Measurements from ENCODE around the gene TMOD4. TPM values are rescaled to one million over a fixed set of nuclear protein-coding genes. Genes with fewer than 3 reads are reported as not detected.
A peak's percentile ranks its signal among the peaks of the same experiment; 100 is the strongest.

The TMOD4 gene
- total and polyA plus RNA-seq, 9 of the 15 experiments (the other 6 are each of a cell fraction or from before 2014, with no cell fraction given): 0.18 to 1.8 (median 1.1) TPM; not detected in 1

- TF ChIP-seq ZNF407 (IDR thresholded peaks at IDR 0.05; ENCODE audit: low read depth) (peak; percentile 91), BMI1 (IDR thresholded peaks at IDR 0.05; ENCODE audit: low read length) (no peak), E2F6 (IDR thresholded peaks at IDR 0.05; ENCODE audit: borderline replicate concordance in 1 of 2, extremely low read depth in 1 of 2, insufficient read depth in 1 of 2, insufficient read length in 1 of 2, low read depth in 1 of 2, low read length in 1 of 2, poor library complexity in 1 of 2, severe bottlenecking in 1 of 2) (peak; percentile 77 to 81), ARHGAP35 (IDR thresholded peaks at IDR 0.05; ENCODE audit: partially characterized antibody) (no peak), MAFG (tag; conservative IDR thresholded peaks at IDR 0.05) (no peak), ZNF324 (CRISPR knock-in tag; IDR thresholded peaks at IDR 0.05) (no peak), PHF8 (IDR thresholded peaks at IDR 0.05; ENCODE audit: borderline replicate concordance, low read length) (peak; percentile 64), ZNF551 (CRISPR knock-in tag; IDR thresholded peaks at IDR 0.05) (no peak), ESRRB (CRISPR knock-in tag; IDR thresholded peaks at IDR 0.05; ENCODE audit: borderline replicate concordance) (no peak), YY1 (IDR thresholded peaks at IDR 0.05; ENCODE audit: borderline replicate concordance in 1 of 3, control insufficient read depth in 1 of 3, extremely low read depth in 1 of 3, insufficient read depth in 3 of 3, insufficient read length in 1 of 3, insufficient replicate concordance in 2 of 3, low read depth in 1 of 3, low read length in 2 of 3) (peak; percentile 60 to 92 (median 79)), RBFOX2 (IDR thresholded peaks at IDR 0.05; ENCODE audit: low read depth, low read length) (peak; percentile 83)
- TF ChIP-seq, protein P1, sequence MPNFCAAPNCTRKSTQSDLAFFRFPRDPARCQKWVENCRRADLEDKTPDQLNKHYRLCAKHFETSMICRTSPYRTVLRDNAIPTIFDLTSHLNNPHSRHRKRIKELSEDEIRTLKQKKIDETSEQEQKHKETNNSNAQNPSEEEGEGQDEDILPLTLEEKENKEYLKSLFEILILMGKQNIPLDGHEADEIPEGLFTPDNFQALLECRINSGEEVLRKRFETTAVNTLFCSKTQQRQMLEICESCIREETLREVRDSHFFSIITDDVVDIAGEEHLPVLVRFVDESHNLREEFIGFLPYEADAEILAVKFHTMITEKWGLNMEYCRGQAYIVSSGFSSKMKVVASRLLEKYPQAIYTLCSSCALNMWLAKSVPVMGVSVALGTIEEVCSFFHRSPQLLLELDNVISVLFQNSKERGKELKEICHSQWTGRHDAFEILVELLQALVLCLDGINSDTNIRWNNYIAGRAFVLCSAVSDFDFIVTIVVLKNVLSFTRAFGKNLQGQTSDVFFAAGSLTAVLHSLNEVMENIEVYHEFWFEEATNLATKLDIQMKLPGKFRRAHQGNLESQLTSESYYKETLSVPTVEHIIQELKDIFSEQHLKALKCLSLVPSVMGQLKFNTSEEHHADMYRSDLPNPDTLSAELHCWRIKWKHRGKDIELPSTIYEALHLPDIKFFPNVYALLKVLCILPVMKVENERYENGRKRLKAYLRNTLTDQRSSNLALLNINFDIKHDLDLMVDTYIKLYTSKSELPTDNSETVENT (CRISPR knock-in tag; IDR thresholded peaks at IDR 0.05): no peak
These were observed 22.7 kb upstream of the TMOD4 start, which contains the start of gene PIP5K1A (continued) for GRCh38 chr1:151198254-151199127.
